ENCODE data around the gene B3GNT5.
A peak's percentile ranks its signal among the peaks of the same experiment; 100 is the strongest.

B3GNT5 gene

GRCh38 chr3:183252973-183253527 lies at the start of gene B3GNT5:
Gene B3GNT5, plus strand, starts transcription at chr3:183253253. Its CDS starts 16,546 bp downstream, at chr3:183269799.
- H3K4me3 ChIP-seq (replicated peaks; ENCODE audit: low read depth, low read length) = peak within 1 kb of the TSS; percentile 81
- DNase-seq (ENCODE audit: low read depth) = no peak
- no peak for TF ChIP-seq CTCF (IDR thresholded peaks at IDR 0.05; ENCODE audit: low read length, missing control alignments)

- DNase-seq (ENCODE audit: low read depth) = no peak
- TF ChIP-seq CTCF (IDR thresholded peaks at IDR 0.05; ENCODE audit: low read length, missing control alignments) = no peak
Observed at GRCh38 chr3:183203670-183204069, 49.4 kb upstream of the B3GNT5 start.

GRCh38 chr3:183208260-183208659 lies 44.8 kb upstream of the B3GNT5 start:
- H3K4me3 ChIP-seq (replicated peaks; ENCODE audit: low read depth, low read length) = no peak overlapping the region
- TF ChIP-seq CTCF (IDR thresholded peaks at IDR 0.05; ENCODE audit: low read length, missing control alignments) = no peak
- DNase-seq (ENCODE audit: low read depth) = no peak

More at GRCh38 chr3:183203670-183204069, 49.4 kb upstream of the B3GNT5 start:
- no peak overlapping the region for H3K4me3 ChIP-seq (replicated peaks; ENCODE audit: low read depth, low read length)

GRCh38 chr3:183208800-183209199 lies 44.3 kb upstream of the B3GNT5 start:
- no peak for DNase-seq (ENCODE audit: low read depth)
- H3K4me3 ChIP-seq (replicated peaks; ENCODE audit: low read depth, low read length) = no peak overlapping the region
- TF ChIP-seq CTCF (IDR thresholded peaks at IDR 0.05; ENCODE audit: low read length, missing control alignments) = no peak

- H3K4me3 ChIP-seq (replicated peaks; ENCODE audit: low read depth, low read length) = no peak overlapping the region
- TF ChIP-seq CTCF (IDR thresholded peaks at IDR 0.05; ENCODE audit: low read length, missing control alignments) = no peak
- DNase-seq (ENCODE audit: low read depth) = no peak
Observed at GRCh38 chr3:183210341-183210740, 42.7 kb upstream of the B3GNT5 start.

- no peak for TF ChIP-seq CTCF (IDR thresholded peaks at IDR 0.05; ENCODE audit: low read length, missing control alignments)
- no peak overlapping the region for H3K4me3 ChIP-seq (replicated peaks; ENCODE audit: low read depth, low read length)
- DNase-seq (ENCODE audit: low read depth) = no peak
Observed at GRCh38 chr3:183210862-183211341, 42.2 kb upstream of the B3GNT5 start.

- DNase-seq (ENCODE audit: low read depth) = no peak
- H3K4me3 ChIP-seq (replicated peaks; ENCODE audit: low read depth, low read length) = no peak overlapping the region
- no peak for TF ChIP-seq CTCF (IDR thresholded peaks at IDR 0.05; ENCODE audit: low read length, missing control alignments)
Observed at GRCh38 chr3:183211352-183211751, 41.7 kb upstream of the B3GNT5 start.
